OCI-LY7 (cell line): Measurements from ENCODE around the gene NPC1.

Experiments
- EZH2phosphoT487 ChIP-seq: fragments of 200-600 bp; sonication (generic); IDR thresholded peaks from 2 replicates; pipeline ENCODE4 v1.6.1; 2018; ENCODE audit warnings: low read depth, borderline replicate concordance, mild to moderate bottlenecking, mixed run types, antibody characterized with exemption, low read length, moderate library complexity, mixed read lengths
- TF ChIP-seq, protein P1 (sequence below): fragments of 200-600 bp; sonication (generic); conservative IDR thresholded peaks from 2 replicates; pipeline ENCODE4 v1.5.1; 2014; ENCODE audit warnings: mild to moderate bottlenecking, antibody characterized with exemption, low read length, moderate library complexity, mixed read lengths

DNA sequence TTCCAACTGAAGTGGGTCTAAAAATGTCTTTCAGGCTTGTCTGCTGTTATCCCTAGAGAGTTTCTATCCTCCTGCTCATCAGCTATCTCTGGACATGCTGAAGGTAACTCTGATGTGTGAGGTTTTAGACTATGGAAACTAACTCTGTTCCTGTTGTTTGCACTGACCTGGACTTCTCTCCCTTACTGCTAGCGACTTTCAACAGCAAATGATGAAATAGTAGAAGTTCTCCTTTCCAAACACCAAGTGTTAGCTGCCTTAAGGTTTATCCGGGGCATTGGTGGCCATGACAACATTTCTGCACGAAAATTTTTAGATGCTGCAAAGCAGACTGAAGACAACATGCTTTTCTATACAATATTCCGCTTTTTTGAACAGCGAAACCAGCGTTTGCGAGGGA lies 56.1 kb downstream of the NPC1 start:
- TF ChIP-seq, protein P1, sequence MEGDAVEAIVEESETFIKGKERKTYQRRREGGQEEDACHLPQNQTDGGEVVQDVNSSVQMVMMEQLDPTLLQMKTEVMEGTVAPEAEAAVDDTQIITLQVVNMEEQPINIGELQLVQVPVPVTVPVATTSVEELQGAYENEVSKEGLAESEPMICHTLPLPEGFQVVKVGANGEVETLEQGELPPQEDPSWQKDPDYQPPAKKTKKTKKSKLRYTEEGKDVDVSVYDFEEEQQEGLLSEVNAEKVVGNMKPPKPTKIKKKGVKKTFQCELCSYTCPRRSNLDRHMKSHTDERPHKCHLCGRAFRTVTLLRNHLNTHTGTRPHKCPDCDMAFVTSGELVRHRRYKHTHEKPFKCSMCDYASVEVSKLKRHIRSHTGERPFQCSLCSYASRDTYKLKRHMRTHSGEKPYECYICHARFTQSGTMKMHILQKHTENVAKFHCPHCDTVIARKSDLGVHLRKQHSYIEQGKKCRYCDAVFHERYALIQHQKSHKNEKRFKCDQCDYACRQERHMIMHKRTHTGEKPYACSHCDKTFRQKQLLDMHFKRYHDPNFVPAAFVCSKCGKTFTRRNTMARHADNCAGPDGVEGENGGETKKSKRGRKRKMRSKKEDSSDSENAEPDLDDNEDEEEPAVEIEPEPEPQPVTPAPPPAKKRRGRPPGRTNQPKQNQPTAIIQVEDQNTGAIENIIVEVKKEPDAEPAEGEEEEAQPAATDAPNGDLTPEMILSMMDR = no peak
- no peak for TF ChIP-seq EZH2phosphoT487
